Activated CD4-positive, alpha-beta T cell treated with anti-CD3 and anti-CD28 coated beads for 36 hours (primary cell): ENCODE measurements around the gene INF2. TPM values are rescaled to one million over a fixed set of nuclear protein-coding genes. Genes with fewer than 3 reads are reported as not detected.
A peak's percentile ranks its signal among the peaks of the same experiment; 100 is the strongest.

Experiments
- ATAC-seq: fragments of 200-7000 bp; cut with Tn5 transposase; one replicate; pipeline ENCODE4 v1.10.0; 2021; ENCODE audit warnings: mild to moderate bottlenecking, moderate library complexity
- CTCF ChIA-PET: fragments of 350-600 bp; sonication (Branson Sonifier 250); formaldehyde crosslinking; loops from one replicate; lab custom pipeline; 2021; ENCODE audit warnings: antibody characterized with exemption; lab: Charles Lee
- POLR2A ChIA-PET: fragments of 350-600 bp; sonication (Branson Sonifier 250); formaldehyde crosslinking; loops from one replicate; lab custom pipeline; 2021; ENCODE audit warnings: antibody characterized with exemption, inconsistent platforms; lab: Charles Lee
- DNase-seq: peaks from one replicate; pipeline ENCODE4 v3.0.0-alpha.2; 2020
- H3K27ac Mint-ChIP-seq: one replicate; pipeline ENCODE4 v1.8.0; 2021; ENCODE audit warnings: mixed read lengths
- H3K27me3 Mint-ChIP-seq: one replicate; pipeline ENCODE4 v1.8.0; 2021; ENCODE audit warnings: mixed read lengths
- H3K36me3 Mint-ChIP-seq: one replicate; pipeline ENCODE4 v1.8.0; 2021; ENCODE audit warnings: low read depth, mixed read lengths
- H3K4me1 Mint-ChIP-seq: one replicate; pipeline ENCODE4 v1.8.0; 2021; ENCODE audit warnings: mixed read lengths
- H3K4me3 Mint-ChIP-seq: one replicate; pipeline ENCODE4 v1.8.0; 2021; ENCODE audit warnings: mild to moderate bottlenecking, moderate library complexity, mixed read lengths
- H3K9me3 Mint-ChIP-seq: one replicate; pipeline ENCODE4 v1.8.0; 2021; ENCODE audit warnings: low read depth, mixed read lengths
- intact Hi-C, 2 experiments: fragments of 100-400 bp; cut with DNase I in 1 of 2; cut with micrococcal nuclease in 1 of 2; formaldehyde crosslinking; loops; one replicate each; pipeline versions ENCODE4 v1.14.2 to v1.15.1; 2022 to 2024; cut with DNase I, micrococcal nuclease
- total RNA-seq, 2 experiments: library from RNA; stranded (reverse); gene quantifications; one replicate each; pipeline ENCODE4 v1.2.3, GENCODE V29; 2021

INF2 gene
- total RNA-seq, 2 experiments from 2014 or later: 60.8 to 66.0 TPM

DNA sequence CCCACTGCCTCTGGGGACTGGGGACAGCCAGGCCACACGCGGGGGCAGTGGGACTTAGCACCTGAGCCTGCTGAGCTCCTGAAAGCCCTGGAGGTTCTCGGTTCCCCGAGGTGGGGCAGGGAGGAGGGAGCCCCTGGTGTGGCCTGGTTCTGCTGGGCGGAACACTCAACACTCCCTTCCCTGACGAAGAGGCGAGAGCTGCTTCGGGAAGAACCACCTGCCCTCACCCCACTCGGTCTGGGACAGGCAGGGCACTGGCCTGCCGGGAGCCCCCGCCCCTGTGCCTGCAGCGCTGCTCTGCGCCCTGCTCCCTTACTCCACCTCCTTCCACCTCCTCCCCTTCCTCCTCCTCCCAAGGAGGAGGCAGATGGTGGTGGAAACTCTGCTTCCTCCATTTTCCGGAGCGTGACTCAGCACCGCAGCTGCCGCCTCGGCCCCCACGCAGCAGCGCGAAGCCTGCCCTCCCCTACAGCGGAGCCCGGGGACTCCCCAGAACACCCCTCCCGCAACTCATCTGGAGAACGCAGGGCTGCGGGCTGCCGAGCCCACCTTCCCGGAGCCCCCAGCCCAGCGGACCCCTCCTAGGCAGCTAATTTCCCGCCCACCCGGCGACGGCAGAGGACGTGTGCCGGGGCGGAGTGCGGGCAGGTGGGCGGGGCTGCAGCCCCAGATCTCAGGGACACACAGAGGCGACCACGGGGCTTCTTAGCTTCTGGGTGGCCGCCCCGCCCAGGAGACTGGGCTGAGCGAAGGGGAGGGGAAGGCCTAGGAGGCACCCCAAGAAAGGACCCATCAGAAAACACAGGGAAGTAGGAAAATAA, 11.7 kb upstream of the INF2 start:
- ChIA-PET POLR2A (interaction anchor here (0.6 to 1.3 kb wide), 4 partner anchors 10 to 766 kb away, joined by 3 to 8 read pairs (median 4); no protein-coding TSS in a partner anchor), CTCF (interaction anchor here (0.5 to 1.1 kb wide), 4 partner anchors 11 to 803 kb away, joined by 3 to 5 read pairs (median 3); no protein-coding TSS in a partner anchor)
- peak overlapping the region; percentile 62 for H3K4me3 Mint-ChIP-seq
- H3K27ac Mint-ChIP-seq: peak overlapping the region; percentile 79
- H3K4me1 Mint-ChIP-seq: peaks cover 14% of the 10 kb centered on the region
- ATAC-seq (peak; percentile 81), DNase-seq (peak; percentile 88)
- no peaks in the 10 kb centered on the region for H3K36me3 Mint-ChIP-seq
- no peaks in the 10 kb centered on the region for H3K27me3 Mint-ChIP-seq
- no peaks in the 10 kb centered on the region for H3K9me3 Mint-ChIP-seq
- intact Hi-C loops: loop anchor here in 1 of 2 experiments (1.0 to 5.0 kb wide), 3 partner anchors 12 to 625 kb away; partner anchors contain the start of genes BRF1 and INF2

DNA sequence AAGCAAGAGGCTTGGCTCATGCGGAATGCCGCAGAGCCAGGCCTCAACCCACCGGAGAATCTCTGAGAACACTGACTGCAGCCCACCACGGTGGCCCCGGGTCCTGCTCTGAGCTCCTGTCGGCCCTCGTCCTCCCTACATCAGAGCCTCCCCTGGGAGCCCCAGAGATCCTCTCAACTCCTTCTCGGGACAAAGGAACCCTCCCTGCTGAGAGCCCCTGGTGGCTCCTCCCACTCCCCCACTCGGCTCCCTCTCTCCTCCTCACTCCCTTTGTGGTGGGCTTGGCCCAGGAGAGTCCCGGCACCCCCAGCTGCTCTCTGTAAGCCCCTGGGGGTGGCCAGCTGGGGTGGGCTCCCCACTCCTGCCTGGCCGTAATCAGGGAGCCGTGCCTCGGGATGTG, 11.1 kb upstream of the INF2 start:
- H3K36me3 Mint-ChIP-seq: no peaks in the 10 kb centered on the region
- CTCF ChIA-PET: interaction anchor here (0.8 kb wide), 1 partner anchor 338 kb away, joined by 3 read pairs; no protein-coding TSS in a partner anchor
- peak overlapping the region; percentile 62 for H3K4me3 Mint-ChIP-seq
- no peak for DNase-seq
- POLR2A ChIA-PET: interaction anchor here (1.2 to 1.3 kb wide), 2 partner anchors 10 to 13 kb away, joined by 3 to 8 read pairs; no protein-coding TSS in a partner anchor
- H3K9me3 Mint-ChIP-seq: no peaks in the 10 kb centered on the region
- ATAC-seq: no peak
- H3K27me3 Mint-ChIP-seq: no peaks in the 10 kb centered on the region
- intact Hi-C loops: loop anchor here in 1 of 2 experiments (5.0 kb wide), 1 partner anchor 624 kb away; the partner anchor contains the start of gene BRF1
- peak overlapping the region; percentile 79 for H3K27ac Mint-ChIP-seq
- H3K4me1 Mint-ChIP-seq: peaks cover 14% of the 10 kb centered on the region

DNA sequence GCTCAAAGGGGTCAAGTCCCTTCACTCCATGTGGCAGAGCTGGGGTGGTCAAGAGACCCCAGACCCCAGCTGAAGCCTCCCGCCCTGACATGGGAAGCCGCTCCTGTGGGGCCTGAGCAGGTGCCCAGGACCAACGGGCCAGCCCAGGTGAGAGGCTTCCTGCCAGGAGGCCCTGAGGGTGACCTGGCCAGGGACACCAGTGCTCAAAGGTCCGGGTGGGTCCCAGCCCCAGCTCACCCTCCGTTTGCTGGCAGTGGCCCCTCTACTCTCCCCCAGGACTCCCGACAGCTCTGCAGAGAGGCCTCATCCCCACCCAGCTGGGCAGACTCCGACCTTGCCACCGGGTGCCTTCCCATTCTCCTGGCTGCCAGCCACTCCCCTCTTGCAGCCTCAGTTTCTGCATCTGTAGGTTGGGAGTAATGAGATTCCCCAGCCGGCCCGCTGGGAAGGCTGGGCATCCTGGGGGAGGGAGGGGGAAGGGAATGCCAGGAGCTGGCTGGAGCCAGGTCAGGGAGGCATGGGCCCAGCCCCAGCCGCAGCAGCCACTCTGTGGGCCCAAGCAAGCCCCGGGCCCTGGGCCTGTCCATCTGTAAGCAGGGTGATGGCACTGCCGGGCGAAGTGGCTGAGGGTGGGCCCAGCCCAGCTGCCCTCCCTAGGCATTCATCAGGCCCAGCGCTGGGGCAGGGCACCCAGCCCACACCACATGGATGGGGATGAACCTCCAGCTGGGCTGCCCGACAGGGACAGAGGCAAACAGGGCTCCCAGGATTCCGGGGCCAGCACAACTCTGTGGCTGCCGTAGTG, 10.3 kb upstream of the INF2 start:
- no peak for DNase-seq
- POLR2A ChIA-PET: no interaction called here
- Mint-ChIP-seq H3K4me3 (peak overlapping the region; percentile 62), H3K9me3 (no peaks in the 10 kb centered on the region), H3K4me1 (peaks cover 11% of the 10 kb centered on the region), H3K27ac (no peak overlapping the region), H3K27me3 (no peaks in the 10 kb centered on the region), H3K36me3 (no peaks in the 10 kb centered on the region)
- no peak for ATAC-seq
- intact Hi-C loops: loop anchor here in 1 of 2 experiments (5.0 kb wide), 1 partner anchor 623 kb away; the partner anchor contains the start of gene BRF1
- CTCF ChIA-PET: no interaction called here

DNA sequence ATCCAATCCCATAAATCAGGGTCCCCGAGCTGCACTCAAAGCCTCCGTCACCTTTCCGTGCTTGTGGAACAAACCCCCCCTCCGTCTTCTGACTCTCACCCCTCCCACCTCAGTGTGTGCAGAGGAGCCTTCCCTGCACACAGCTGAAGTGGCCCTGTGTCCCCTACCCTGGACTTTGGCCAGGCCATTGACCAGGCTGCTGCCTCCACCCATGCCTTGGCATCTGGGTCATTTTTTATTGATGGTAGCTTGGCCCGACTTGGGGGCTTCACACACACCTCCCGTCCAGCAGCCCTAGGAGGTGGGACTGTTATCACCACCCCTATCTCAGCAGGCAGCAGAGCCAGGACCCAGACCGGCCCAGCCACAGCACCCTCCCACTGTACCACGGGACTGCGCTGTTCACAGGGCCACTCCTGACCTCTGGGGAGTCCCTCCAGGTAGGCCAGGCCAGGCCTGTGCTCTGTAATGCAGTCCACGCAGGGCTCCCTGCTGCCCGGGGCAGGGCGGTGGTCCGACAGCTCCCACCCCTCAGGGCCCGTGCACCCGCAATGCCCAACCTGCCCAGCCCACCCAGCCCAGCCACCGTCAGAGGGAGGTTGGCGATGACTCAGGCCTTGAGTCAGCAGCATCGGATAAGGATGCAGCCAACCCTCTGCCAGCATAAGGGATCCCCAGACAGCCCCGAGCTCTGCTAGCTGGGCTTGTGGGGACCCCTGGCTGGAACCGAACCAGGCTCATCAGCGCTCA, 9.2 kb upstream of the INF2 start:
- ATAC-seq (no peak), DNase-seq (no peak)
- H3K27me3 Mint-ChIP-seq: no peaks in the 10 kb centered on the region
- no peak overlapping the region for H3K27ac Mint-ChIP-seq
- H3K36me3 Mint-ChIP-seq: no peaks in the 10 kb centered on the region
- peaks cover 14% of the 10 kb centered on the region for H3K4me1 Mint-ChIP-seq
- ChIA-PET CTCF (no interaction called here), POLR2A (no interaction called here)
- H3K4me3 Mint-ChIP-seq: no peak overlapping the region
- intact Hi-C loops: no loop called here
- H3K9me3 Mint-ChIP-seq: no peaks in the 10 kb centered on the region

DNA sequence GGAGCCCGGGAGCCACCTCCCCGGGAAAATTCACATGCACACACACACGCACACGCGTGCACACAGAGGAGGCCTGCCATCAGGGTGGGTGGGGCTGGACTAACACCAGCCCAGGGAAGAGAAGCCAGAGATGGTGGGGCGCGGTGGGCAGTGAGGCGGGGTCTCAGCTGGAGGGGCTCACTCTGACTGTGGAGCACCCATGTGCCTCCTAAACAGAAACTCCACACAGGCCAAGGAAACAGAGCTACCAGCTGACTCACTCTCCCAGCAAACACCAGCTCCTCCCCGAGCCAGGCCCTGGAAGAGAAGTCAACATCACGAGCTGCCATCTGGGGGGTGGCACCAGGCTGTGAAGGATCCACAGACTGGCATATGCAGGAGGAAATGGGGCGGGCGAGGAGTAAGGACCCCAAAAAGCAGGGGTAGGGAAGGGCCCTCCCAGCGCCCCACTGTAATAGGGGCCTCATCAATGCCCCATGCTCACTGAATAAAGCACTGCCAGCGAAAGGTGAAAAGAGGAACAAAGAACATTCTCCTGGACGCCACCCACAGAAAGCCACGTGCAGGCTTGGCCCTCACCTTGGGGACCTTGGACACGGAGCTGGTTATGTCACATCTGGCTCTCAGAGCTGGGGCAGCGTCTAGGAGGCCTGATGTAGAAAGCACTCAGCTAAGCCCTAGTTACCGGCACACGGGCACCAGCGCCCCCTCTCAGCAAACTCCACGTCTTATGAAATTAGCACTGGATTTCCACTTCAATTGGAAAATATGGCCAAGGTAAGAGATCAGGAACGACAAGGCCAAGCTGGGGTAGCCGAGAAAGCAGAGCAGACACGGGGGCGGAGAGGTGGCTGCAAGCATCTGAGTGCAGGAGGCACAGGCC, 8.4 kb upstream of the INF2 start:
- H3K9me3 Mint-ChIP-seq: no peaks in the 10 kb centered on the region
- H3K4me1 Mint-ChIP-seq: peaks cover 15% of the 10 kb centered on the region
- intact Hi-C loops: no loop called here
- ChIA-PET POLR2A (no interaction called here), CTCF (interaction anchor here (1.1 kb wide), 1 partner anchor 26 kb away, joined by 3 read pairs; no protein-coding TSS in a partner anchor)
- no peak for DNase-seq
- H3K36me3 Mint-ChIP-seq: no peaks in the 10 kb centered on the region
- ATAC-seq: no peak
- no peak overlapping the region for H3K4me3 Mint-ChIP-seq
- no peaks in the 10 kb centered on the region for H3K27me3 Mint-ChIP-seq
- no peak overlapping the region for H3K27ac Mint-ChIP-seq

DNA sequence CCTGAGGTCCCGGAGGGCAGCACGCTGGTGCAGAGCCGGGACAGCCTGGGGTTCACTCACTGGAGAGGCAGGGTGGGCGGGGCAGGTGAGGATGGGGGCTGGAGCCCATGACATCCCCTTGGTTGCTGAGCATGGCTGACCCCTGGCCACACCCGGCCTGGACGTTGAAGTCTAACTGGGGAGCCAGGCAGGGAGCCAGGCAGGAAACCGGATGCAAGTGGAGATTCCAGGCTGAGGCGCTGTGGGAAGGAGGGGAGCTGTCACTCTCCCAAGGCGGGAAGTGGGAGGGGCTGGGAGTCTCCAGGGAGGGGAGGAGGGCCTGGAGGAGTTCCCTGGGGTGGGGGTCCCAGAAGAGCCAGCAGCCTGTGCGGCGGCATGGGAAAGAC, 7.7 kb upstream of the INF2 start:
- CTCF ChIA-PET: interaction anchor here (1.1 kb wide), 1 partner anchor 25 kb away, joined by 3 read pairs; no protein-coding TSS in a partner anchor
- Mint-ChIP-seq H3K27me3 (no peaks in the 10 kb centered on the region), H3K9me3 (no peaks in the 10 kb centered on the region)

DNA sequence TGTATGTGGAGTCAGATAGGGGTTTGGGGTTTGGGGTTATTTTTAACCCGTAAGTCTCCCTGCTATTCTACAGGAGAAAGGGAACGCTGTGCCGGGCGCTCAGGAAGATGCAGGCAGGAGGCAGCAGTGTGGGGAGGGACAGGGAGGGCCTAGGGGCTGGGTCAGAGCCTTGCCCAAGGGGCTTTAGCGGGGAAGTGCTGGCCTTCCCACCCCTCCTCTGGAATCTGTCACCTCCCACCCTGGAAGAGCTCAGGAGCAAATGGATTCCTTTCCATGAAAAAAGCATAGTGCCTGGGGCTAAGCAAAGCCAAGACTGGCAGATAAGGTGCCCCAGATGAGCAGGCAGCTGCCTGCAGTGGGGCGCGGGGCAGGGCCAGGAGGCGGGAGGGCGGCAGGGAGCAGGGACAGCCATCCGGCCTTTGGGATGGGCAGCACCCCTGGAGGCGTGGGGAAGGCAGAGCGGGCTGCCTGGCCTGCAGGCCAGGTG, 7.3 kb upstream of the INF2 start:
- Mint-ChIP-seq H3K9me3 (no peaks in the 10 kb centered on the region), H3K4me3 (no peak overlapping the region), H3K27me3 (no peaks in the 10 kb centered on the region), H3K27ac (no peak overlapping the region), H3K36me3 (no peaks in the 10 kb centered on the region), H3K4me1 (peaks cover 16% of the 10 kb centered on the region)
- intact Hi-C loops: no loop called here
- ChIA-PET POLR2A (no interaction called here), CTCF (no interaction called here)
- DNase-seq (no peak), ATAC-seq (no peak)

More for the DNA sequence above, 7.7 kb upstream of the INF2 start:
- ATAC-seq (no peak), DNase-seq (no peak)
- Mint-ChIP-seq H3K4me3 (no peak overlapping the region), H3K36me3 (no peaks in the 10 kb centered on the region), H3K4me1 (peaks cover 14% of the 10 kb centered on the region), H3K27ac (no peak overlapping the region)
- intact Hi-C loops: no loop called here
- POLR2A ChIA-PET: no interaction called here

DNA sequence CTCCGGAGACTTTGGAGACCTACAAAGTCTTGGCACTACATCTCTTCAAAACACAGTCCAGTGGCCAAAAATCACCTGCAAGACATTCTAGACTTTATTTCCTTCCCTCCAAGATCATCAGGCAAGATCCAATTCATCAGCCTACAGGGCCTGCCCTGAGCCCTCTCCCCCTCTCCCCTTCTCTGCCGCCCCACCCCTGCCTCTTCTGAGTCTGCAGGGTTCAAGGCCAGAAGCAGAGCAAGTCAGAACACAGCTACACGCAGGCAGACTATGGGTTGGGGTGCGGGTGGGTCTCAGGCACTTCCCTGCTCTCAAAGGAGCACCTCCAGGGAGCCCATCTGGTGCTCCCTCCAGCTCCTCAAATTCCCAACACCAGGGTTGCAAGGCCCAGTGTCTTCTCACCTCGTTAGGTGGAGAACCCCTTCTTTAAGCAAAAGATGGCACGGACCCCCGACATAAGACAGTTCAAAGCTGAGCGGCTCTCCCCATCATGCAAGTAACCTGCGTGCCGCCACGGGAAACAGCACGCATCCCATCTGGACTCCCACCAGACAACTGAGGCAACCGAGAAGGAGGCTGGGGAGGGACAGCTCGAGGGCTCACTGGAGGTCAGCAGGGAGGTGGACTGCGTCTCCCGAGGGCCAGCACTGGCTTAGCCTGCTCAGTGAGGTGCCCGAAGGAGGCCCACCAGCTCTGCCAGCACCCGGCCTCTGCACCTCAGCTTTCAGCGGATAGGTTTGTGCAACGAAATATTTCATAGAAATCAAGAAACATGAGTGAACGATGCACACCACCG, 5.6 kb upstream of the INF2 start:
- ChIA-PET CTCF (no interaction called here), POLR2A (no interaction called here)
- ATAC-seq (no peak), DNase-seq (no peak)
- no peaks in the 10 kb centered on the region for H3K9me3 Mint-ChIP-seq
- peaks cover 18% of the 10 kb centered on the region for H3K4me1 Mint-ChIP-seq
- H3K4me3 Mint-ChIP-seq: no peak overlapping the region
- no peaks in the 10 kb centered on the region for H3K36me3 Mint-ChIP-seq
- intact Hi-C loops: no loop called here
- H3K27me3 Mint-ChIP-seq: no peaks in the 10 kb centered on the region
- no peak overlapping the region for H3K27ac Mint-ChIP-seq

DNA sequence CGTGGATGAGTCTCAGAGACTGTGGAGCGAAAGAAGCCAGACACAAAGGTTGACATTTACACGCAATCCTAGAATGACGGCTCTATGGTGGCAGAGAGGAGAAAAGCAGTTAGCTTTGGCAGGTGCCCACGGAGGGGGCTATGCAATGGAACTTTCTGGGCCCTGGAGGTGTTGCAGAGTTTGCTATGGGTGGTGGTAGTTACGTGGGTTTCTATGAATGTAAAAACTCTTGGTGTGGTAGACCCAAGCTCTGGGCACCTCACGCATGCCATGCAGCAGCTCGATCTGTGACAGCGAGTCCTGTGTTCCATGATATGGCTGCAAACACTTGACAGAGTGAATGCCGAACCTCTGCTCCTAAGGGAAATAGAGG, 5.0 kb upstream of the INF2 start:
- H3K36me3 Mint-ChIP-seq: no peaks in the 10 kb centered on the region
- H3K27me3 Mint-ChIP-seq: no peaks in the 10 kb centered on the region
- POLR2A ChIA-PET: no interaction called here
- H3K27ac Mint-ChIP-seq: no peak overlapping the region
- no peak for DNase-seq
- intact Hi-C loops: no loop called here
- no peak for ATAC-seq
- CTCF ChIA-PET: no interaction called here
- no peaks in the 10 kb centered on the region for H3K9me3 Mint-ChIP-seq
- H3K4me1 Mint-ChIP-seq: peaks cover 18% of the 10 kb centered on the region
- H3K4me3 Mint-ChIP-seq: no peak overlapping the region
